Esophagus muscularis mucosa (tissue), 4 donors: ENCODE results near the gene ZBTB17.

Source experiments
- EP300 ChIP-seq: sonication (generic); formaldehyde crosslinking; IDR thresholded peaks from one replicate; pipeline ENCODE4 v1.6.1; 2017; ENCODE audit warnings: antibody characterized with exemption
- POLR2A ChIP-seq: fragments of 450-650 bp; IDR thresholded peaks from one replicate; pipeline ENCODE4 v1.6.1; 2017; ENCODE audit warnings: antibody characterized with exemption, moderate library complexity, mild to moderate bottlenecking, low read depth
- POLR2AphosphoS5 ChIP-seq, 2 donors: sonication (generic); formaldehyde crosslinking; IDR thresholded peaks; one replicate each; pipeline ENCODE4 v1.6.1; 2017; ENCODE audit warnings: antibody characterized with exemption in 2 of 2
- TF ChIP-seq, protein P1 (sequence below), 3 experiments: fragments of 200-600 bp in 2 of 3; fragments of 450-650 bp in 1 of 3; sonication (generic) in 2 of 3; IDR thresholded peaks; one replicate each; pipeline ENCODE4 v1.5.1; 2017 to 2019; ENCODE audit warnings: antibody characterized with exemption in 3 of 3, mild to moderate bottlenecking in 2 of 3, moderate library complexity in 1 of 3

- TF ChIP-seq, protein P1, sequence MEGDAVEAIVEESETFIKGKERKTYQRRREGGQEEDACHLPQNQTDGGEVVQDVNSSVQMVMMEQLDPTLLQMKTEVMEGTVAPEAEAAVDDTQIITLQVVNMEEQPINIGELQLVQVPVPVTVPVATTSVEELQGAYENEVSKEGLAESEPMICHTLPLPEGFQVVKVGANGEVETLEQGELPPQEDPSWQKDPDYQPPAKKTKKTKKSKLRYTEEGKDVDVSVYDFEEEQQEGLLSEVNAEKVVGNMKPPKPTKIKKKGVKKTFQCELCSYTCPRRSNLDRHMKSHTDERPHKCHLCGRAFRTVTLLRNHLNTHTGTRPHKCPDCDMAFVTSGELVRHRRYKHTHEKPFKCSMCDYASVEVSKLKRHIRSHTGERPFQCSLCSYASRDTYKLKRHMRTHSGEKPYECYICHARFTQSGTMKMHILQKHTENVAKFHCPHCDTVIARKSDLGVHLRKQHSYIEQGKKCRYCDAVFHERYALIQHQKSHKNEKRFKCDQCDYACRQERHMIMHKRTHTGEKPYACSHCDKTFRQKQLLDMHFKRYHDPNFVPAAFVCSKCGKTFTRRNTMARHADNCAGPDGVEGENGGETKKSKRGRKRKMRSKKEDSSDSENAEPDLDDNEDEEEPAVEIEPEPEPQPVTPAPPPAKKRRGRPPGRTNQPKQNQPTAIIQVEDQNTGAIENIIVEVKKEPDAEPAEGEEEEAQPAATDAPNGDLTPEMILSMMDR (IDR thresholded peaks at IDR 0.05) = no peak
- TF ChIP-seq POLR2AphosphoS5 (IDR thresholded peaks at IDR 0.05) = peak; percentile 91 to 99
- peak; percentile 89 for TF ChIP-seq POLR2A
- TF ChIP-seq EP300 = no peak
Measured at GRCh38 chr1:16017461-16018303, 41.8 kb upstream of the ZBTB17 start, which contains the start of gene HSPB7.
